GM18870 (cell line): Measurements from ENCODE around the gene WDR18.

Experiments used
- ATAC-seq: cut with Tn5 transposase; IDR thresholded peaks from one replicate; pipeline ENCODE4 v1.9.1; 2021; ENCODE audit warnings: moderate library complexity; ENCODE audit not compliant: unreplicated experiment

The WDR18 gene

DNA sequence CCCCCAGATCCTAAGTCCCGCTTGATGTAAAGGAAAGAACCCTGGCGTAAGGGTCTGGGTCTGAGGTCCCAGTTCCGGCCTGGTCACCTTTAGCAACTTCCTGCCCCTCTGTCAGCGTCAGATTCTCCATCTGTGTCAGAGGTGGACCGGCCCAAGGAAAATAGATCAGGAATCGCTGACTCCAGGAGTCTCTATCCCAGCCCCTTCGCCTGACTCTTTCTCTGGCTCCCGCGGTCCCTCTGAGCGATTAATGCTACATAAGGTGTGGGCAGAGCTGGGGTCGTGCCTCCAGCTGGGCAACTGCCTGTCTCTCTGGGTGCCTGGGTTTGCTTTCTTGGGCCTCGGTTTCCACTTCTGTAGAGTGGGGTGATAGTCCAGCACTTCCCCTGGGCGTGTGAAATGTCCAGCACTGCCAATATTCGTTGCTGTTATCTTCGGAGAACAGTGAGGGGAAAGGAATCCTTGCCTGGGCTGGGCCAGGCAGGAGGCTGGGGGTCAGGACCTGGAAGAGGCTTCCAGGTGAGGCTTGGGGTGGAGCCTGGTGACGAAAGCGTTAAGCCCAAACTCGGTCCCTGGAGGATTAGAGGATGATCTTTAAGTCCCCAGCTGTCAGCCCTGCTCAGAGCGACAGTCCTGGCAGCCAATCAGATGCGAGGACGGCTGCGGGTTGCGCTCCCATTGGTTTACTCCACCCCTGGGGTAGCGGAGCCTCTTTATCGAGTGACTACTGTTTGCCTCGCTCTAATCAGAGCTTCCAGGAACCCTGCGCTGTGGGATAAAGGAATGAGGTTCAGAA, 56.5 kb downstream of the WDR18 start:
- ATAC-seq: peak; percentile 33

DNA sequence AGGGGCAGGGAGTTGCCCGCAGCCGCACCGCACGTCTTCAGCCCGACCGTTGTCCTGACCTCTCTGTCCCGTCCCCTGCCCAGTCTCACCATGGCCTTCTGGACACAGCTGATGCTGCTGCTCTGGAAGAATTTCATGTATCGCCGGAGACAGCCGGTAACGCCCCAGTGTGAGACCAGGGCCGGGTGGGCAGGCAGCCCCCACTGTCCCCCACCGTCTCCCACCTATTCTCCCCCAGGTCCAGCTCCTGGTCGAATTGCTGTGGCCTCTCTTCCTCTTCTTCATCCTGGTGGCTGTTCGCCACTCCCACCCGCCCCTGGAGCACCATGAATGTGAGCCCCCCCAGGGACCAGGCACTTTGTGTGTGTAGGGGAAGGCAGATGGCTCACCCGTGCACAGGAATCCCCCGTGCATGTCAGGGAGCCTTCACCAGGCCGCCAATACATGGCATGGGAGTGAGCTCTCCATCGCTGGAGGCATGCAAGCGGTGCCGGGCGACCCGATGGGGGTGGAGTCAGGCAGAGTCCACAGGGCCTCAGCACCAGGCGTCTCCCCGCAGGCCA, 57.2 kb downstream of the WDR18 start:
- ATAC-seq: no peak

DNA sequence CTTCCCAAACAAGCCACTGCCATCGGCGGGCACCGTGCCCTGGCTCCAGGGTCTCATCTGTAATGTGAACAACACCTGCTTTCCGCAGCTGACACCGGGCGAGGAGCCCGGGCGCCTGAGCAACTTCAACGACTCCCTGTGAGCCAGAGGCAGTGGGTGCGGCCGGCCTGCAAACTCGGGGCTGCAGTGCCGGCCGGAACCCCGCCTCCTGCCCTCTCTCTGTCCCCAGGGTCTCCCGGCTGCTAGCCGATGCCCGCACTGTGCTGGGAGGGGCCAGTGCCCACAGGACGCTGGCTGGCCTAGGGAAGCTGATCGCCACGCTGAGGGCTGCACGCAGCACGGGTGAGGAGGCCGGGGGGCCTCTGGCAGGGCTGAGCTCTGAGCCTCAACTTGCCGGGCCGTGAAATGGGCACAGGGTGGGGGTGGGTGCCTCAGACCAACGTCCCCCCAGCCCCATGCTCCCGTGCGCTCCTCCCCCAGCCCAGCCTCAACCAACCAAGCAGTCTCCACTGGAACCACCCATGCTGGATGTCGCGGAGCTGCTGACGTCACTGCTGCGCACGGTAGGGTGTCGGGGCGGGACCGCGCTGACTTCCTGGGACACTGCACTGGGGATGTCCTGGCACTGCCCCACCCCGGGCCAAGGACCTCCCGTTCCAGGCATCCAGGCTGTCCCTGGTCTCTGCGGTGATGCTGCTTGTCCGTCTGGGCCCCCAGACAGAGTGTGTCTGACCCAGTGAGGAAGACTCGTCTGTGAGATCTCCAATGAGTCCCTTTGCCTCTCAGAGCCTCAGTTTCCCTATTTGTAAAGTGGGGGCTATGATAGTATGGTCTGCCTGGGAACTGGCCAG, 57.9 kb downstream of the WDR18 start:
- ATAC-seq: no peak

DNA sequence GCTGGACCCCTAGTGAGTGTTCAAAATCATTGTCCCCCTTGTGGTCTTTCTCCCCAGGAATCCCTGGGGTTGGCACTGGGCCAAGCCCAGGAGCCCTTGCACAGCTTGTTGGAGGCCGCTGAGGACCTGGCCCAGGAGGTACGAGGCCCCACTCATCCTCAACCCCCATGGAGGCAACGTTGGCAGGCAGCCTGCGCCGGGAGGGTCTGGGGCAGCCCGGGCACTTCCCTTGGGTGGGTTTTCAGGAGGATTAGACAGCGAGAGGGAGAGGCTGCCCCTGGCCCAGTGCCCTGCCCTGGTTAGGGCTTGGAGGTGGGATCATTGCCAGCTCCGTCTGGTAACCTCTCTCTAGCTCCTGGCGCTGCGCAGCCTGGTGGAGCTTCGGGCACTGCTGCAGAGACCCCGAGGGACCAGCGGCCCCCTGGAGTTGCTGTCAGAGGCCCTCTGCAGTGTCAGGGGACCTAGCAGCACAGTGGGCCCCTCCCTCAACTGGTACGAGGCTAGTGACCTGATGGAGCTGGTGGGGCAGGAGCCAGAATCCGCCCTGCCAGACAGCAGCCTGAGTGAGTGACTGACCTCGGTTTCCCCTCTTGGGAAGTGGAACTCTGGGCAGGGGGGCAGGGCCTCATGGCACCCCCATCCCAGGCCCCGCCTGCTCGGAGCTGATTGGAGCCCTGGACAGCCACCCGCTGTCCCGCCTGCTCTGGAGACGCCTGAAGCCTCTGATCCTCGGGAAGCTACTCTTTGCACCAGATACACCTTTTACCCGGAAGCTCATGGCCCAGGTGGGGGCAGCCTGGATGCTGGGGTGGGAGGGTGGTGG, 58.8 kb downstream of the WDR18 start:
- ATAC-seq: no peak
